HG02852 (cell line): ENCODE results near the gene PARP12.

Experiments
- ATAC-seq: cut with Tn5 transposase; IDR thresholded peaks from one replicate; pipeline ENCODE4 v1.9.1; 2021; ENCODE audit warnings: mild to moderate bottlenecking, moderate library complexity; ENCODE audit not compliant: unreplicated experiment

PARP12 gene

DNA sequence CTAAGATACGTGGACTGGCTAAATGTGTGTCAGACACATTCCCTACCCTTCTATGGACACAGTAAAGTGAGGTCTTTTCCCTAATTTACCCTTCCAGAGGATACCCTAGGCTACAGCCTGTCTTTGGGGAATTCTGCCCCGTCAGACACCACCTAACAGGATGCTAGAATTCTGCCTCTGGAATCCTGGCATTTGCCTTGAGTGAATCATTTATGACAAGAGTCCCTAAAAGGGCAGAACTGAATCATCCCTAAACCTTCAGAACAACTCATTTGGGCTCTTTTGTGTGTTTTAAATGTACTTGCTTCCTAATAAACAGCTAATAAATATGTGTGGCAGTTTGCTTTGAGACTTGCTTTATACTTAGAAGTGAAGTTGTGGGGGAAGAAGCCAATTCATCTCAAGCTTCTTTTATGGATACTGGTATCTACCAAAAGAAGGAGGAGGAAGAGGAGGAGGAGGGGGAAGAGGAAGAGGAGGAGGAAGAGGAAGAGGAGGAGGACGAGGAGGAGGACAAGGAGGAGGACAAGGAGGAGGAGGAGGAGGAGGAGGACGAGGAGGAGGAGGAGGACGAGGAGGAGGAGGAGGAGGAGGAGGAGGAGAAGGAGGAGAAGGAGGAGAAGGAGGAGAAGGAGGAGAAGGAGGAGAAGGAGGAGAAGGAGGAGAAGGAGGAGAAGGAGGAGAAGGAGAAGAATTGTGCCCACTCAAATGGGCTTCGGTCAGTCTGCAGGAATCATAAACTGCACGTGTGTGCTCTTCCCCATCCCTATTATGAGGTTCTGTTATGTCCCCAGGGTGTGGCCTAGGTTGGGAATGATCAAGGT is 27.1 kb downstream of the PARP12 start:
- no peak for ATAC-seq

GRCh38 chr7:140034421-140034820 is 28.3 kb downstream of the PARP12 start:
- no peak for ATAC-seq

GRCh38 chr7:140033779-140034363 is 28.9 kb downstream of the PARP12 start:
- ATAC-seq = no peak

GRCh38 chr7:140033036-140033435 is 29.7 kb downstream of the PARP12 start:
- ATAC-seq = no peak

GRCh38 chr7:140031364-140031763 is 31.4 kb downstream of the PARP12 start:
- ATAC-seq = no peak

DNA sequence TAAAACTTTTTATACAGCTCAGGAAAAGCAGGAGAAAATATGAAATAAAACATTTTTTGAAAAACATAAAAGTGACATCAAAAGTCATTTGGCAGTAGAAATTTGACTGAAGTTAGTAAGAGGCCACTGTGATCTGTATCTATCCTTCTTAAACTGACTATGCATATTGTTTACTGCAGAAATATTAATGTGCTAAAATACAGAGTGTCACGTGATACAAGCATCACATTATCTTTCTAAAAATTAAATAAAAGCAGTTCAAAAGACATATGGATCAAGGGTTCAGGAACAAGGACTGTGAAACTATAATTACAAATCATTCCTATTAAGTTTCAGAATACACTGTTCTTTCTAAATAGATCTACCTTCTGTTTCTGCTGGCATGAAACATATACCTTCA is 33.7 kb downstream of the PARP12 start:
- no peak for ATAC-seq

GRCh38 chr7:140028311-140028710 is 34.4 kb downstream of the PARP12 start:
- no peak for ATAC-seq

- no peak for ATAC-seq
Observed at GRCh38 chr7:140027858-140028257, 34.9 kb downstream of the PARP12 start.

- ATAC-seq = no peak
Observed at GRCh38 chr7:140026935-140027334, 35.8 kb downstream of the PARP12 start.

DNA sequence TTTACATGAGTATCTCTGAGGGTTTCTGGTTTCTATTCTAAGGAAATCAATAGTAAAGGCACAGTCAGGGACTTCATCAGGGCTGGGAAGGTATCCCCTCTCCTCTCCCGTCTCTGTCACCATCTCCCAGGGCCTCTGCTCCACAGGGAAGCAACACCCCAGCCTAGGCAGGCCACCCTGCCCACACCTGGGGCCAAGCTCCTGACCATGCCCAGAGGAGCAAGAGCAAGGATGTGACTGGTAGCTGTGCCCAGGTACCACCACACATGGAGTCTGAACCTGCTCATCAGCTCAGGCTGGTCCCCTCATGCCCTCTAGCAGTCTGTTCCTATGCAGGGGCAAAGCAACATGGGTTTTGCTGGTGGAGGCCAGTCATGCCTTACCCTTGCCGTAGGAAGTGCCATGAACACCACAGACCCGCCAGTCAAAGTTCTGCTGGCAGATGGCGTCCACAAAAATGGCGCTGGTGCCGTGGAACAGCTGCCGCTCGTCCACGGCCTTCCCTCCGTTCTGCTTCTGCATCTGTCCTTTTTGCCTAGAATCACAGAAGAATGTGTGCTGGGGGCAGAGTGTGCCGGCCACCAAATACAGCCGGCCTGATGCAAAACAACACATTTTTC is 36.8 kb downstream of the PARP12 start:
- no peak for ATAC-seq

DNA sequence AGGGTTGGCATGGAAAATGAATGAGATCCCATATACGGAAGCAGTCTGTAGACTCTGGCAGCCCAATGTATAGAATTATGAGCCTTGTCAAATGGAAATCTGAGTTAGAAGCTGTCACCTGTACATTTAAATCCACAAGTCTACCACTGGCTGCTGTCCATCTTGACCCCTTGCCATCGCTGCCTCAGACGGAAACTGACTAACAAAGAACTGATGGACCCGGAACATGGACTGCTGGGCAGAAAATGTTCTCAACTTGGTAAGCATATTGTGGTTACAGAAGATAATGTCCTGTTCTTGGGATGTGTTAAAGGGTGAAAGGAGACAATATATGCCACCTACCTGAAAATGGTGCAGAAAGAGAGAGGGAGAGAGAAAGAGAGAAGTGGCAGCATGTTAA is 37.5 kb downstream of the PARP12 start:
- ATAC-seq = no peak

DNA sequence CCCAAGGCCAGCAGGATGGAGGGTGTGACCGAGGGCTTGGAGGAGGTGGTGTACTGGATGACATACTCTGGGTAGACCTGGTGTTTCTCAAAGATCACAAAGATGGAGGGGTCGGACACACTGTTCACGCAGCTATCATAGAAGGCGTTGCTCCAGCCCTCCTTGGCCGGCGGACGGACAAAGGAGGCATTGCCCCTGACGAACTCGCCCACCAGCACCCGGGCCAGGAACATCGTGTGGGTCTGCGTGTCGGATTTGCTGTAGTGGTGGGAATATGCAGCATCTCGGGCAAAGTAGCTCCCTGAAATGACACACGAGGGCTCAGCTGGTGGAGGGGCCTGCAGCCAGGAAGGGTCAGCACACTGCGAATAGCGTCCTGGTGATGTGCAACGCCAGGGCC is 38.2 kb downstream of the PARP12 start:
- no peak for ATAC-seq

GRCh38 chr7:140023728-140024127 is 39.0 kb downstream of the PARP12 start:
- no peak for ATAC-seq

- ATAC-seq = no peak
Observed at GRCh38 chr7:140022582-140023211, 40.1 kb downstream of the PARP12 start.

DNA sequence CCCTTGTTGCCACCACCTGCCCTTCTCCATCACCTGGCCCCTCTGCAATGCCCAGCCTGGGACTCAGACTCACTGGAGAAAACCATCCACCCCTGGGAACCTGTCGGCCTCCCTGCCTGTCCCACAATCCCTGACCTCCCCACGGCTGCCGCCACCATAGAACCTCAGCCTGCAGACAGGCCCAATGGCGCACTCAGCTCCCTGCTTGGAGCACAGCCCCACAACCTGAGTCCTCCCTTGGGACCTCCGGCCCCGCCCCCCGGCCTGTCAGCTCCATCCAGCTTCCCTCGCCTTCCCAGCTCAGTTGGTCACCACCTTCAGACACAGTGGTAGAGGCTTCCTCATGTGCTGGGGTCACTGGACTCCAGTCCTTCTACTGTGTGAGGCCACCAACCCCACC is 41.1 kb downstream of the PARP12 start:
- ATAC-seq = no peak

DNA sequence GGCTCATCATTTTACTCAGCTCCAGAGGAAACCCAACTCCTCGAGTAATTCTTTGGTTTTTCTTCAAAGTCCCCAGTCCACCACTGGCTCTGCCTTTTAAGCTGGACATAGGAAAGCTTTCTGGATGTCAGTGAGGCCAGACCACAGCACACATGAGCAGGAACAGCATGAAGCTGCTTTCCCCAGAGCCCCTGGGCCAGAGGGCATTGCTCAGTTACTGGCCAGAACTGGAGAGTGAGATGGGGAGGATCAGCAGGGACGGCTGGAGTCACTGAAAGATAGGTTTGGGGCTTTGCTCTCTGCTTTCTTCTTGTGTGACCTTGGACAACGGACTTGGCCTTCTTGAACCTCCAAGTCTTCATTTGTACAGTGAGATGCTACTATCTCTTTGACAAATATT is 43.1 kb downstream of the PARP12 start:
- no peak for ATAC-seq

DNA sequence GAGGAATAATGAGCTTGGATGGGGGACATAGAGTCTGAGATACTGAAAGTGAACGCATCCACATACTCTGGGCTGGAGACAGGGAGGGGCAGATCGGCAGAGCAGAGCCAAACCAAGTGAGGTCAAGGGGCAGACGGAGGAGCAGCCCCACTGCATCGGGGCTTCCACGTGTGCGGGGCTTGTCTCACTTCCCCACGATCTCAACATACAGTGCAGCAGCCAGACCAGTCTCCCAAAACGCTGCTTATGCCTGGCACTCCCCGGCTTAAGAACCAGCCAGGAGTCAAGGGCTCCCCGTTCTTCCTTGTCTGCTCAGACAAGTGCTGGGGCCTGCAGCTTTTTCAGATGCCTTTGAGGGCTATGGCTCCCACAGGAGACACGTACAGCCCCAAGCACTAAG is 43.6 kb downstream of the PARP12 start:
- no peak for ATAC-seq

DNA sequence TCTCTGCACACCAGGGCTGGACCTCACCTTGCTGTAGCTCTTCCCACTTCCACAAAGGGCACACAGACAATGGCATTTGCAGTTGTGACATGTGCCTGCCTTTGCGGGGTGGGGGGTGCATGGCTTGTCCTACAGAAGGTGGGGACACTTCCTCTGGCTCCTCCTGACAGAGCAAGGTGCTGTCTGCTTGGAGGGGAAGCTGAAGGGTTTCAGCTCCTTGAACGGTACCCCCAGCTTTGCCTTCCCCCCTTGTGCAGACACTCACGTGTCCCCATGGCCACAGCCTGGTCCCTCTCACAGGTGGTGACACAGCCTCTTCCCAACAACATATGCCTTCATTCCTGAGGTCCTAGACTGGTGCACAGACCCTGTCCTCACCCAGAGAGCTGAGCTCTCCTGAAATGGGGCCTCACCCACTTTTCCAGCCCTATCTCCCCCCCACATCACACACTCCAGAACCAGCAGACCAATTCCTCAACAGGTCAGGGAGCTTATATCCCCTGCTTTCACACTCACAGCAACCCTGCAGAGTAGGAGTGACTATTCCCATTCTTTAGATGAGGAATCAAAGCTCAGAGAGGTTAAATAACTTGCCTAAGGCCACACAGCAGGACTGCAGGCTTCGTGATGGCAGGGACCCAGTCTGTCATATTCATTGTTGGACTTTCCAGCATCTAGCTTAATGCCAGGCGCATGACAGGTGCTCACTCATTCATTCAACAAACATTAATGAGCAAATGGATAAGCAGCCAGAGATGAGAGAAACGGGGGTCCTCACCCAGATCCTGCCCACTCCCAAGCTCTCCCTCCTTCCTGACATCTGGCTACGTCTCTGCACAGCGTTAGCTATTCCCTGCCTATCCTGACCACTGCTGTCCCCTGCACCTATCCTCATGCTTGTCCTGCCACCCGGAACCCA is 44.4 kb downstream of the PARP12 start:
- no peak for ATAC-seq

GRCh38 chr7:140017543-140017942 is 45.2 kb downstream of the PARP12 start:
- ATAC-seq = no peak

- ATAC-seq = no peak
Observed at GRCh38 chr7:140017034-140017433, 45.7 kb downstream of the PARP12 start.

GRCh38 chr7:140016540-140016939 is 46.2 kb downstream of the PARP12 start:
- ATAC-seq = no peak
